Measurements from ENCODE around the gene RAI2.

- TF ChIP-seq, protein P1, sequence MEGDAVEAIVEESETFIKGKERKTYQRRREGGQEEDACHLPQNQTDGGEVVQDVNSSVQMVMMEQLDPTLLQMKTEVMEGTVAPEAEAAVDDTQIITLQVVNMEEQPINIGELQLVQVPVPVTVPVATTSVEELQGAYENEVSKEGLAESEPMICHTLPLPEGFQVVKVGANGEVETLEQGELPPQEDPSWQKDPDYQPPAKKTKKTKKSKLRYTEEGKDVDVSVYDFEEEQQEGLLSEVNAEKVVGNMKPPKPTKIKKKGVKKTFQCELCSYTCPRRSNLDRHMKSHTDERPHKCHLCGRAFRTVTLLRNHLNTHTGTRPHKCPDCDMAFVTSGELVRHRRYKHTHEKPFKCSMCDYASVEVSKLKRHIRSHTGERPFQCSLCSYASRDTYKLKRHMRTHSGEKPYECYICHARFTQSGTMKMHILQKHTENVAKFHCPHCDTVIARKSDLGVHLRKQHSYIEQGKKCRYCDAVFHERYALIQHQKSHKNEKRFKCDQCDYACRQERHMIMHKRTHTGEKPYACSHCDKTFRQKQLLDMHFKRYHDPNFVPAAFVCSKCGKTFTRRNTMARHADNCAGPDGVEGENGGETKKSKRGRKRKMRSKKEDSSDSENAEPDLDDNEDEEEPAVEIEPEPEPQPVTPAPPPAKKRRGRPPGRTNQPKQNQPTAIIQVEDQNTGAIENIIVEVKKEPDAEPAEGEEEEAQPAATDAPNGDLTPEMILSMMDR (IDR thresholded peaks at IDR 0.05), result no peak
- TF ChIP-seq POLR2A (IDR thresholded peaks at IDR 0.05), result no peak
Observed at GRCh38 chrX:17803449-17803848, 57.6 kb downstream of the RAI2 start.

Data from testis (tissue), 2 donors.